DMS53 treated with DMSO at 0.1 percent for 48 hours (cell line): ENCODE results near the gene MRNIP.
A peak's percentile ranks its signal among the peaks of the same experiment; 100 is the strongest.

Experiments
- DNase-seq: peaks from one replicate; lab custom pipeline; 2025; ENCODE audit not compliant: unreplicated experiment; lab: John Stamatoyannopoulos, UW

MRNIP gene

GRCh38 chr5:179805529-179806249 is 52.9 kb downstream of the MRNIP start:
- no peak for DNase-seq

DNA sequence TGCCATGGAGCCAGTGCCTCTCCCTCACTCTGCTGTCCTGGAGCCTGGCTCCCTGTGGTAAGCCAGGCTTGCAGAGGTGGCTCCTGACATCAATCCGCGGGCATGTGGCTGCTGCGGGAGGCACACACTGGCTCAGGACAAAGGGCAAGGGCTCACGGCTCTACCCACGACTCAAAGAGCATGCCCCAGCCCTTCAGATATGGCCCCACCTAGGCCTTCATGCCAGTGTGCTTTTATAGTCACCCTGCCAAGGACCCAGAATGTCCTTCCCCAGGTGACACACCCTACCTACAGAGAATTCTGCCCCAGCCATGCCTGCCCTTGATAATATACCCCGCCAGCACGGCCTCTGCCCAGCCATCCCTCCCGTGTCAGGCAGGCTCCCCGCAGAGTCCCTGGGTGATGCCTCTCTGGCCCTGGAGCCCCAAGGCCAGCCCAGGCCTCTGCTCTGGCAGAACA is 53.5 kb downstream of the MRNIP start:
- no peak for DNase-seq

- no peak for DNase-seq
Measured at GRCh38 chr5:179804555-179804947, 54.1 kb downstream of the MRNIP start.

- DNase-seq, result no peak
Measured at GRCh38 chr5:179803651-179804554, 54.7 kb downstream of the MRNIP start.

GRCh38 chr5:179802950-179803562 is 55.6 kb downstream of the MRNIP start:
- no peak for DNase-seq

DNA sequence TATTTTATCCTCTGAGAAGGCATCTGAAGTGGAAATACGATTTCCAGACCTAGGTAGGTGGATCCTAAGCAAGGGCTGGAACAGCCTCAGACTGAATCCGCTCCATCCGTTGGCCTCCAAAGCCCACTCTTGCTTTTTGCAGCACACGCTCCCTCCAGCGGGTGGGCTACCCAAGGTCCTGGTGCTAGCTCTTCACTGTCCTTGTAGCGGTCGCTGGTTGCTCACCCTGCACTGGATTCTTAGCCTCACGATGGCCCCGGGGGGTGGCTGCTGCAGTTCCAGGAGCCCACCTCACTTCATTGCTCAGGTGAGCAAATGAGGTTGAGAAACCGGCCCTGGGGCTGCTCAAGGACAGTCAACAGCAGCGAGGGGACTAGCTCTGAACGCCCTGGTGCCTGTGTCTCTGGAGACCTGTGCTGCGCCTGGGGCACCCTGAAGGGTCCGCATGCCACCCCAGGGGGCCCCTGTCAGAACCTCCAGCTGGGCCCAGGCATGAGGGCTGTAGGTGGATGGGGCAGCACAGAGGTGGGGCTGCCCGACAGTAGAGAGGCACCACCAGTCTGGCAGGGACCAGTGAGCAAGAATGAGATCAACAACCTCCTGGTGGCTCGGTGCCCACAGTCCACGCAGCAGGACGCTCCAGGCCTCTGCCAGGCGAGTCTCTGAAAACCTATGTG is 56.3 kb downstream of the MRNIP start:
- DNase-seq, result no peak

GRCh38 chr5:179801304-179802206 is 57.1 kb downstream of the MRNIP start:
- DNase-seq, result peak; percentile 57

DNA sequence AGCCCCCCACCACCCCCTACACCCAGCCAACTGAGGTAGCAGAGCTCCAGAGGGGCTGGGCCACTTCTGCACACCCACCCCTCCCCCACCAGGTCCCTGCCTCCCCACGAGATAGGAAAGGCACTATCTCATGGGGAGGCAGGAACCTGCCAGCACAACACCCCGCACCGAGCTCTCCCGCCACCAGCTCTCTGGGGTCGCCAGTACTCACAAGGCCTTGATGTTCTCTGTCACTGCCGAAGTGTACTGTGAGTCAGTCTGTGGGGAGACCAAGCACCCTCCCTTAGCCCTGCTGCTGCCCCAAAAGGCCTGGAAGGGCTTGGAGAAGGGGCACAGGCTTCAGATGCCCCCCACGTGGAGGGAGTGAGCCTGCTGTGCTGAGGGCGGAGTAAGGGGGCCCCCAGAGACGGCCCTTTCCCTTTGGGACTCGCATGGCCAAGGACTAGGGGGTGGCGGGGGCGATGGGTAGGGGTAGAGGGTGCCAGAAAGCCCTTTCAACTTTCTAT is 57.9 kb downstream of the MRNIP start:
- DNase-seq, result no peak

DNA sequence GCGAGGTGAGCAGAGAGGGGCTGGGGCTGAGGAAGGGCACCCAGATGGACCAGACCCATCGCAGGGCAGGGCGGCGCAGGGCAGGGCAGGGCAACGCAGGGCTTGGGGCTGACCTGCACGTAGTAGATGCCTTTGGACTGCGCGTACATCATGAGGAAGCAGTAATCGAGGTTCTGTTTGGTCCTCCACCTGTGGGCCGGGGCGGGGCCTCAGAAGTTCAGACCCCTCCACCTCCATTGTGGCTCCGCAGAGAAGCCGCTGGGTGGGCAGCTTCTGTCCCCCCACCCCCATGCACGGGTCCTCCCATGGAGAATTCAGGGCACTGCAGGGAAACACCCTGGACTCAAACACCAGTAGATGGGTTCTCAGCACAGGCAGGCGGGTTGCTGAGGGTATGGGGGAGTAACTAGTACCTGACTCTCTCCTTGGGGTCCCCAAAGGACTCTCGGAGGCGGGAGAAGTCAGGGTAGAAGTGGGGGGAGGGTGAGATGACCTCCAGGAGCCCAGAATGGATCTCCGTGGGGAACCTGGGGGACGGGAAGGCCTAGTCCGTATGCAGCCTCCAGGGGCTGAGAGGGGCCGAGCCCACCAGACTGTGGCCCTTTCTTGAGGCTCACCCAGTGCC is 58.4 kb downstream of the MRNIP start:
- no peak for DNase-seq

DNA sequence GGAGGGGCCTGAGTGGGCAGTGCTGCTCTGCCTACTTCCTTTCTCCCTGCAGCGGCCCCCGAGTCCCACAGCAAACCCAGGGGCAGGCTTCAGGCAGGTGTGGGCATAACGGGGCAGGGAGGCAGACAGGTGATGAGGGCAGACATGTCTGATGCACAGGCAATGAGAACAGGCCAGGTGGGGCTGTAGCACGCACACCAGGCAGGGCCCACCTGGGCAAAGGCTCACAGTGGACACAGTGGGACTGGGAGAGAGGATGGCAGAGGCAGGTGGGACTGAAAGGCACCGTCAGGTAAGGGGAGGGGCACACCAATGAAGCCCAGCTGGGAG is 59.0 kb downstream of the MRNIP start:
- no peak for DNase-seq

DNA sequence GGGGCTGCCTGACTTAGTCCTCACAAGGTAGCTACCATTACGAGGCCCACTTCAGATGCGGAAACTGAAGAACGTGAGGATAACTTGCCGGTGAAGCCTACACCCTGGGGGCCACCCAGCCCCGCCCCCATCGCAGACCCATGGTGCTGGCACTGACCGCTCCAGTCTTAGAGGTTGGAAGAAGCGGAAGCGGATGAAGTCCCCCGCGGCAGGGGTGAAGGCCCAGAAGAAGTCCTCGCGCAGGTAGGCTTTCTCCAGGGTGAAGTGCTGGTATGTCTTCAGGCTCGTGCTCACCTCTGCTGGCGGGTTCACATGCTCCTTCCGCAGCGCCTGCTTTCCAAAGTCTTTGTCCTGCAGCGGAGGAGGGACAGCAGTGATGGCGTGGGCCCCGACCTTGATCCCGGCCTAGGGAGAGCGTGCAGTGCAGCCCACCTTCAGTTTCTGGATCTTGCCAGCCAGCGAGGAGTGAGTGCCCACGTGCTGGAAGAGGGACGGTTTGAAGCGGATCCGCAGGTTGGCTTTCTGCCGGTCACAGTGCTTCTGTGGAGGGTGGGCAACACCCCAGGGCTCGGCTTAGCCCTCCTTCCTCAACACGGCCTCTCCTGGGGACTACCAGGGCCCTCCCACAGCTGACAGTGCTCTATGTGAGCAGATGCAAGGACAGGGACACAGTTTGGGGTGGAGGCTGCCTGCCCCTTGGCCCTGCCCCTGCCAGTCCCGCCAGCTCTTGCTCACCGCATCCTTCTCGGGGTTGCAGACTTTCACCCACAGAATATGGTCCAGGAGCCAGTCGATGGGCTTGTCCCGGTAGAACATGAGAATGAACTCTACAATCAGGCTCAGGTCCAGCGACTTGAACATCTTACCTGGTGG is 59.6 kb downstream of the MRNIP start:
- no peak for DNase-seq

DNA sequence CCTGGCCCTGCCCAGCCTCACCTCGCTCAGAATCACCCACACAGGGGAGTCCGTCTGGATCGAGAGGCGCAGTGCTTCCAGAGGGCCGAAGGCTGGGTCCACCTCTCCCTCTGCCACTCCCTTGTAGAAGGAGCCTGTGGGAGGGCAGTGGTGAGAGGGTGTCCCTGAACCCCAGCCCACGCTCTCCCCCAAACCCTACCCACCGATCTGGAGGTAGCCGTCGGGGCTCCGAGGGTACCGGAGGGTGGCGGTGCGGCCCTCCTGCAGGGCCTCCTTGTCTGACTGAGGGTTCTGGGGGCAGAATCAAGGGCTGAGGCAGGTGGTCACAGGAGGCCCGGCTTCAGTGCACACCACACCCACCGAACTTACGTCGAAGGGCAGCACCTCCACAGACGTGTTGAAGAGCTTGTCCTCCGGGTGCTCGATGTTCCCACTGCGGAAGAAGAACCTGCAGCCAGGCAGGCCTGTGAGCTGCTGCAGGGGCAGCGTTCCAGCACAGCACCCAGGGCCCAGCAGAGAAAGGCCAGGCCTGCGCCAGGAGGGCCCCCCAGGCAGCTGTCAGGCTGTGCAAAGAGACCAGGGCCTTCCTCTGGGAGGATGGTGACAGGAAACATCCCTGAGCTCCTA is 60.4 kb downstream of the MRNIP start:
- no peak for DNase-seq

DNA sequence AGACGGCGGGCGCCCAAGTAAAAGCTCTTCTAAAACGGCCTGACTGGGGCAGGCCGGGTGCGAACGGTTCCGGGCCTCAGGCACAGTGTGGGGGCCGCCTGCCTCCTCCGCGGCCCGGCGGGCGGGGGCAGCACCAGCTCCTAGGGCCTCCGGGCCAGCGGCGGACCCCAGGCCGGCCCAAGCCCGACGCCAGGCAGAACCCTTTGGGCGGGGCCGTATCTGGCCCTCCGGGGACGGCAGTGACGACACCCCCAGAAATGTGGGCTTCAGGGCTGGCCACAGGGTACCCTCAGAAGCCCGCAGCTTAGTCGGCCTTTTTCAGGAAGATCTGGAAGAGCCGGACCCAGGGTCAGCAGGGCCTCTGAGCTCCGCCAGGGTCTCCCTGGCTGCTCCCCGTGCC is 60.9 kb downstream of the MRNIP start:
- DNase-seq, result no peak

DNA sequence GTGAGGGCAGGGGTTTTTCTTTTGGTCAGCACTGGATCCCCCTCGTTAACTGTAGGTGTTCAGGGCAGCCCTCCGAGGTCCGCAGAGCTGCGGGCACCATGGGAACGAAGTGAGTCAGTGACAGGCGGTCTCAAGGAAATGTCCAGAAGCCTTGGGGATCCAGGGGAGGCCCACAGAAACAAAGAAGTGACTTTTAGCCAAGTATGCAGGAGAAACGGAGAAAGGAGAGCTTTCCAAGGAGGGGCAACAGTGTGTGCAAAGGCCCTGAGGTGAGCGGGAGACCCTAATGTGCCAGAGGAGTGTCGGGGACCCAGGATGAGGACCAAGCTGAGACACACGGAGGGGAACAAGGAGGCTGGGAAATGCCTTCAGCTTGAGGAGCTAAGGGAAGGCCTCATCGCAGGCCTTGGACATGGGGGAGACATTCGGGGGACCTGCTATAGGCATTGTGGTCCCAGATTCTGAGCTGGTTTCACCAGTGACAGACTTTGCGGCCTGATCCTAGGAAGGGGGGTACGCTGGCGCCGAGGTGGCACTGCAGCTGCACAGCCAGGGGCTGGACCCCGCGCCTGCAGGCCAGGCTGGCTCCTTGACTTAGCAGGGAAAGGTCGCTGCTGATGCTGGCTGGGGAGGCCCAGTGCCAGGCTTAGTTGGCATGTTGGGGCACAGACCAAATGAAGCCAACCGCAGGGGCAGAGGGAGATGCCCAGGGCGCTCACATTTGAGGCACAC is 61.6 kb downstream of the MRNIP start:
- no peak for DNase-seq

GRCh38 chr5:179795863-179796833 is 62.5 kb downstream of the MRNIP start:
- peak; percentile 79 for DNase-seq

DNA sequence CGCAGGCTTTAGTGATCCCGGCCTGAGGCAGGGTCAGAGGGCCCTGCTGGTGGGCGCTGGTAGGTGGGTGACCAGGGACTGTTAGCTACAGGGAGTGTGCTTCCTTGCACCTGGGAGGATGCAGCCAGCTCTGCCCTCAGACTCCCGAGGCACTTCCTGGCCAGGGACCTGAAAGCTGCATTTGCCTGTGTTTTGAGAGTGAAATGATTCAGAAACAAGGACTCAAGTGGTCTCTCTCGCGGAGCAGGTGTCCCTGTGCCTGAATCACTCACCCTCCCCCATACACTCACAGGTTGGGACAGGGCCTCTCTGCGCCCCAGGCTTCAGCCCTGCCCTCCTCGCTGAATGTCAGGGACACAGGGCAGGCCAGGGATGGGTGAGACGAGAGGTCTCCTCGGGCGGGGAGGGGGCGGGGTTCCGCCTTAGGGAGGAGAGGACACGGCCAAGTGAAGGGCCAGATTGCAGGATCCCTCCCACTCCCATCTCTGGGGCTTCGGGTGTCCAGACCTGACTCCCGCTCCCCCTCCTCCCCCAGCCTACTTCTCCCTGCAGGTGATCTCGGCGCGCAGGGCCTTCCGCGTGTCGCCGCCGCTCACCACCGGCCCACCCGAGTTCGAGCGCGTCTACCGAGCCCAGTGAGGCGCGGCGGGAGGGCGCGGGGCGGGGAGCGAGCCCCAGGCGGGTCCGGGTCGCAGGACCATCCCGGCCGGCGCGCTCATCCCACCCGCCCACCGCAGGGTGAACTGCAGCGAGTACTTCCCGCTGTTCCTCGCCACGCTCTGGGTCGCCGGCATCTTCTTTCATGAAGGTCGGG is 63.4 kb downstream of the MRNIP start:
- DNase-seq, result peak; percentile 94
